ENCODE results near the gene PSAPL1.

PSAPL1 gene

GRCh38 chr4:7465017-7465416 lies 30.3 kb upstream of the PSAPL1 start:
- Histone ChIP-seq H3K9me3 (ENCODE audit: control insufficient read depth, low read length) (peaks cover 7% of the 10 kb centered on the region), H2BK5ac (ENCODE audit: low read depth, low read length, poor library complexity, severe bottlenecking) (no peak overlapping the region), H2AK5ac (ENCODE audit: low read length, severe bottlenecking) (no peak overlapping the region), H3K79me1 (replicated peaks; ENCODE audit: low read length, poor library complexity, severe bottlenecking) (no peaks in the 10 kb centered on the region), H2BK120ac (ENCODE audit: low read depth, low read length) (no peak overlapping the region), H4K8ac (ENCODE audit: low read length) (no peak overlapping the region), H2AFZ (ENCODE audit: low read depth, low read length) (no peak overlapping the region), H3K4me2 (ENCODE audit: low read length, poor library complexity, severe bottlenecking) (no peak overlapping the region), H3K27me3 (ENCODE audit: control insufficient read depth in 1 of 2, insufficient read depth in 1 of 2, low read length in 2 of 2) (peaks cover 12 to 18% of the 10 kb centered on the region in 2 experiments), H3K18ac (ENCODE audit: low read depth in 1 of 2, low read length in 2 of 2) (no peak overlapping the region), H2BK15ac (ENCODE audit: low read depth, poor library complexity, severe bottlenecking) (peak overlapping the region; percentile 63), H4K91ac (ENCODE audit: low read length) (no peak overlapping the region), H3K23ac (ENCODE audit: low read length in 2 of 2) (no peak overlapping the region), H3K27ac (ENCODE audit: low read length, poor library complexity, severe bottlenecking) (no peak overlapping the region), H3K4ac (ENCODE audit: low read depth in 1 of 2, low read length in 2 of 2) (no peak overlapping the region), H3K4me1 (ENCODE audit: control insufficient read depth, insufficient read depth, low read depth, low read length) (peaks cover 18% of the 10 kb centered on the region), H2BK12ac (ENCODE audit: low read length in 2 of 2) (no peak overlapping the region), H3K9ac (ENCODE audit: low read length) (no peak overlapping the region), H3K36me3 (ENCODE audit: control insufficient read depth in 1 of 2, insufficient read depth in 2 of 2, low read depth in 1 of 2, low read length in 2 of 2) (no peaks in the 10 kb centered on the region), H3K14ac (ENCODE audit: low read length in 2 of 2) (no peak overlapping the region), H3K4me3 (ENCODE audit: insufficient read depth in 1 of 2, low read depth in 1 of 2, low read length in 2 of 2) (no peak overlapping the region)
- WGBS = 89% methylated on average over 8 of the region's 9 CpGs
- no peak for DNase-seq

GRCh38 chr4:7464259-7464655 lies 29.5 kb upstream of the PSAPL1 start:
- no peak overlapping the region for H3K18ac ChIP-seq (ENCODE audit: low read depth in 1 of 2, low read length in 2 of 2)
- H3K23ac ChIP-seq (ENCODE audit: low read length in 2 of 2) = no peak overlapping the region
- H3K14ac ChIP-seq (ENCODE audit: low read length in 2 of 2) = no peak overlapping the region
- H4K91ac ChIP-seq (ENCODE audit: low read length) = no peak overlapping the region
- H2AFZ ChIP-seq (ENCODE audit: low read depth, low read length) = no peak overlapping the region
- no peak overlapping the region for H2BK5ac ChIP-seq (ENCODE audit: low read depth, low read length, poor library complexity, severe bottlenecking)
- H3K9ac ChIP-seq (ENCODE audit: low read length) = no peak overlapping the region
- no peak overlapping the region for H4K8ac ChIP-seq (ENCODE audit: low read length)
- H3K9me3 ChIP-seq (ENCODE audit: control insufficient read depth, low read length) = peaks cover 7% of the 10 kb centered on the region
- no peak overlapping the region for H3K4me2 ChIP-seq (ENCODE audit: low read length, poor library complexity, severe bottlenecking)
- H3K27me3 ChIP-seq (ENCODE audit: control insufficient read depth in 1 of 2, insufficient read depth in 1 of 2, low read length in 2 of 2) = peaks cover 6 to 23% of the 10 kb centered on the region in 2 experiments
- H3K4me1 ChIP-seq (ENCODE audit: control insufficient read depth, insufficient read depth, low read depth, low read length) = peaks cover 18% of the 10 kb centered on the region
- H3K4ac ChIP-seq (ENCODE audit: low read depth in 1 of 2, low read length in 2 of 2) = no peak overlapping the region
- H2BK15ac ChIP-seq (ENCODE audit: low read depth, poor library complexity, severe bottlenecking) = no peak overlapping the region
- H3K79me1 ChIP-seq (replicated peaks; ENCODE audit: low read length, poor library complexity, severe bottlenecking) = no peaks in the 10 kb centered on the region
- no peak overlapping the region for H3K27ac ChIP-seq (ENCODE audit: low read length, poor library complexity, severe bottlenecking)
- WGBS = 80% methylated on average over 5 of the region's 5 CpGs
- no peak overlapping the region for H2BK12ac ChIP-seq (ENCODE audit: low read length in 2 of 2)
- H3K36me3 ChIP-seq (ENCODE audit: control insufficient read depth in 1 of 2, insufficient read depth in 2 of 2, low read depth in 1 of 2, low read length in 2 of 2) = no peaks in the 10 kb centered on the region
- no peak overlapping the region for H2BK120ac ChIP-seq (ENCODE audit: low read depth, low read length)
- H2AK5ac ChIP-seq (ENCODE audit: low read length, severe bottlenecking) = no peak overlapping the region
- no peak for DNase-seq
- H3K4me3 ChIP-seq (ENCODE audit: insufficient read depth in 1 of 2, low read depth in 1 of 2, low read length in 2 of 2) = no peak overlapping the region

- no peak overlapping the region for H3K27ac ChIP-seq (ENCODE audit: low read length, poor library complexity, severe bottlenecking)
- DNase-seq = no peak
- H3K4me1 ChIP-seq (ENCODE audit: control insufficient read depth, insufficient read depth, low read depth, low read length) = peaks cover 18% of the 10 kb centered on the region
- no peak overlapping the region for H2BK120ac ChIP-seq (ENCODE audit: low read depth, low read length)
- no peak overlapping the region for H3K4ac ChIP-seq (ENCODE audit: low read depth in 1 of 2, low read length in 2 of 2)
- no peak overlapping the region for H4K91ac ChIP-seq (ENCODE audit: low read length)
- H3K36me3 ChIP-seq (ENCODE audit: control insufficient read depth in 1 of 2, insufficient read depth in 2 of 2, low read depth in 1 of 2, low read length in 2 of 2) = no peaks in the 10 kb centered on the region
- no peak overlapping the region for H2BK15ac ChIP-seq (ENCODE audit: low read depth, poor library complexity, severe bottlenecking)
- H2AFZ ChIP-seq (ENCODE audit: low read depth, low read length) = no peak overlapping the region
- H3K14ac ChIP-seq (ENCODE audit: low read length in 2 of 2) = no peak overlapping the region
- no peak overlapping the region for H3K4me2 ChIP-seq (ENCODE audit: low read length, poor library complexity, severe bottlenecking)
- 90% methylated on average over 20 of the region's 20 CpGs for WGBS
- peaks cover 5 to 22% of the 10 kb centered on the region in 2 experiments for H3K27me3 ChIP-seq (ENCODE audit: control insufficient read depth in 1 of 2, insufficient read depth in 1 of 2, low read length in 2 of 2)
- no peak overlapping the region for H2AK5ac ChIP-seq (ENCODE audit: low read length, severe bottlenecking)
- no peak overlapping the region for H3K9ac ChIP-seq (ENCODE audit: low read length)
- H2BK12ac ChIP-seq (ENCODE audit: low read length in 2 of 2) = no peak overlapping the region
- H3K4me3 ChIP-seq (ENCODE audit: insufficient read depth in 1 of 2, low read depth in 1 of 2, low read length in 2 of 2) = no peak overlapping the region
- no peak overlapping the region for H3K23ac ChIP-seq (ENCODE audit: low read length in 2 of 2)
- no peak overlapping the region for H3K18ac ChIP-seq (ENCODE audit: low read depth in 1 of 2, low read length in 2 of 2)
- no peak overlapping the region for H4K8ac ChIP-seq (ENCODE audit: low read length)
- H2BK5ac ChIP-seq (ENCODE audit: low read depth, low read length, poor library complexity, severe bottlenecking) = no peak overlapping the region
- no peaks in the 10 kb centered on the region for H3K79me1 ChIP-seq (replicated peaks; ENCODE audit: low read length, poor library complexity, severe bottlenecking)
- H3K9me3 ChIP-seq (ENCODE audit: control insufficient read depth, low read length) = peaks cover 7% of the 10 kb centered on the region
Observed at GRCh38 chr4:7463566-7464258, 29.0 kb upstream of the PSAPL1 start.

GRCh38 chr4:7462509-7462971 lies 27.8 kb upstream of the PSAPL1 start:
- no peak overlapping the region for H2BK12ac ChIP-seq (ENCODE audit: low read length in 2 of 2)

More at GRCh38 chr4:7462509-7462971, 27.8 kb upstream of the PSAPL1 start:
- Histone ChIP-seq H3K18ac (ENCODE audit: low read depth in 1 of 2, low read length in 2 of 2) (no peak overlapping the region), H2BK15ac (ENCODE audit: low read depth, poor library complexity, severe bottlenecking) (no peak overlapping the region), H3K14ac (ENCODE audit: low read length in 2 of 2) (no peak overlapping the region), H3K27me3 (ENCODE audit: control insufficient read depth in 1 of 2, insufficient read depth in 1 of 2, low read length in 2 of 2) (peaks cover 0 to 19% of the 10 kb centered on the region in 2 experiments), H3K4me2 (ENCODE audit: low read length, poor library complexity, severe bottlenecking) (no peak overlapping the region), H2BK5ac (ENCODE audit: low read depth, low read length, poor library complexity, severe bottlenecking) (no peak overlapping the region), H3K9me3 (ENCODE audit: control insufficient read depth, low read length) (peaks cover 7% of the 10 kb centered on the region), H4K8ac (ENCODE audit: low read length) (no peak overlapping the region), H2AK5ac (ENCODE audit: low read length, severe bottlenecking) (no peak overlapping the region), H4K91ac (ENCODE audit: low read length) (no peak overlapping the region), H2BK120ac (ENCODE audit: low read depth, low read length) (no peak overlapping the region), H3K4me1 (ENCODE audit: control insufficient read depth, insufficient read depth, low read depth, low read length) (peaks cover 18% of the 10 kb centered on the region), H3K23ac (ENCODE audit: low read length in 2 of 2) (no peak overlapping the region), H3K79me1 (replicated peaks; ENCODE audit: low read length, poor library complexity, severe bottlenecking) (no peaks in the 10 kb centered on the region), H3K4ac (ENCODE audit: low read depth in 1 of 2, low read length in 2 of 2) (no peak overlapping the region), H3K4me3 (ENCODE audit: insufficient read depth in 1 of 2, low read depth in 1 of 2, low read length in 2 of 2) (no peak overlapping the region), H3K27ac (ENCODE audit: low read length, poor library complexity, severe bottlenecking) (no peak overlapping the region), H3K9ac (ENCODE audit: low read length) (no peak overlapping the region), H2AFZ (ENCODE audit: low read depth, low read length) (no peak overlapping the region), H3K36me3 (ENCODE audit: control insufficient read depth in 1 of 2, insufficient read depth in 2 of 2, low read depth in 1 of 2, low read length in 2 of 2) (no peaks in the 10 kb centered on the region)
- no peak for DNase-seq
- WGBS = 48% methylated on average over 11 of the region's 11 CpGs

Data from mesenchymal stem cell (in vitro differentiated cells and primary cell).